WTC11 (cell line): ENCODE measurements around the gene SPAG9.

ENCODE experiments used
- CTCF ChIP-seq: fragments of 200-600 bp; IDR thresholded peaks from 2 replicates; pipeline ENCODE4 v1.8.0; 2022; ENCODE audit warnings: antibody characterized with exemption
- NFYB ChIP-seq: sonication (generic); formaldehyde crosslinking; conservative IDR thresholded peaks from 2 replicates; pipeline ENCODE4 v1.8.0; 2022; ENCODE audit warnings: low read depth, missing genetic modification reagents

GRCh38 chr17:50938821-50939541, 181.7 kb downstream of the SPAG9 start:
- TF ChIP-seq CTCF (no peak), NFYB (no peak)
